Fibroblast of skin of right biceps (primary cell): Measurements from ENCODE around the gene GNB1L.
A peak's percentile ranks its signal among the peaks of the same experiment; 100 is the strongest.

ENCODE experiments used
- DNase-seq: peaks from one replicate; pipeline ENCODE4 v3.0.0-alpha.2; 2013

Gene GNB1L

GRCh38 chr22:19821523-19822300 is 33.0 kb downstream of the GNB1L start:
- no peak for DNase-seq

DNA sequence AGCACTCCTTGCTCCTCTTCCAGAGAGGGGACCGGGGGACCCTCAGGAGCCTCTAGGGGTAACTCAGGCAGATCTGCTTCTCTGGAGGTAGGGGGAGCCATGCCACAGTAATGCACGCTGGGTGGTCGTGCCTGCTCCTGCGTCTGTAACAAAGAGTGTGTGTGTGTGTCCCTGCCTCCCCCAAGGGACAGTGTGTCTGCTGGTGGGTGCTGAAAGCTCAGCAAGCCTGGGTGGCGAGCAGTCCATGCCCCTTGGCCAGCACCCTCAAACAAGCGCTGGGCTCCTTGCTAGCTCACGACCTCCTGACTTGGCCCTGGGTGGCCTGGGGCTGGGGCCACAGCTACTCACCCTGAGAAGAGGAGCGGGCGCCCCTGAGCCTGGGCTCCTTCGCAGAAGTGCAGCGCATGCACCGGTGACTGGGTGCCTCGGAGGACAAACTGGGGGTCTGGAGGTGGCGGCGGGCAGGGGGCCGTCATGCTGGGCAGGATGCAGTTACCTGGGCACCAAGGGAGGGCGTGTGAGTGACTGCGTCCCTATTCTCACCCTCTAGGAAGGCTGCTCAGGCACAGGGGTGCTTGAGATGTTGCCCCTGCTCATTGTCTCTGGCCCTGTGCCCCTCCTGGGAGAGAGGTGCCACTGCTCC is 33.7 kb downstream of the GNB1L start:
- DNase-seq: no peak

DNA sequence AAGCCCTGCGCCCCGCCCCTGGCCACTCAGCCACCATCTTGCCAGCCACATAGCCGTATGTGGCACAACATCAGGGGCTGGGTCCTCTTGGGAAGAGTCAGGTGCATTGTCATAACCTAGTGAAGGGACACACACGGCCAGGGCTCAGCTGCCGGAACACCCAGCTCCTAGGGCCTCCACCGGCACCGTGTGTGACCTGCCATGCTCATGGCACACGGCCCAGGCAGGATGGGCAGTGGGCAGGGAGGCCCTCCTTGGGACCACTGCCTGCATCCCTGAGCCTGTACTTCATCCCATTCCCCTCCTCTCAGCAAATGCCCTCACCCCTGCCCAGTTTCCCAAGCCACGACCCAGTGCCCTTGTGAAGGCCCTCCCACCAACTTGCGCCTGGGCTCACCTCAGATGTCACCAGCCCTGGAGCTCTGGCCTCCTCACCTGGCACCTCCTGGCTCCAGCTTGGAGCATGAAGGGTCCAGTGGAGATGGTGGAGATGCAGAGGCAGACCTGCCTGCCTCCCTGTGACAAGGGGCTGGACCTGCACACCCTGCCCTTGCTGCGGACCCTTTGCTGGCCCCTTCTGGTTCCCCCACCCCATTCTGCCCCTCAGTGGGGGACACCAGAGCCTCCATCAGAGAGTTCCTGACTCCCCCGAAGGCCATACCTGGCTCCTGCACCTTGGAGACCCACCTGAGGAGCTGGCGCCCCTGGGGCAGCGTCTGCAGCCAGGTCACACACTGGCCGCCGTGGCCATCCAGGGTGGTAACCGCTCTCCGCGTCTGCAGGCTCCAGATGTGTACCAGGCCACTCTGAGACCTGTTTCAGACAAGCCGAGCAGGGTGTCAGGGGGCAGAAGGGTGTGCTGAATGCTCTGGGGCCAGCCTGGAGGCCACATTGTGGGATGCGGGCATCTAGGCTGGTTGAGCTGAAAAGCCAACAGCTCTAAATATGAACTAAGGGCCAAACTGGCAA is 34.5 kb downstream of the GNB1L start:
- DNase-seq: no peak

DNA sequence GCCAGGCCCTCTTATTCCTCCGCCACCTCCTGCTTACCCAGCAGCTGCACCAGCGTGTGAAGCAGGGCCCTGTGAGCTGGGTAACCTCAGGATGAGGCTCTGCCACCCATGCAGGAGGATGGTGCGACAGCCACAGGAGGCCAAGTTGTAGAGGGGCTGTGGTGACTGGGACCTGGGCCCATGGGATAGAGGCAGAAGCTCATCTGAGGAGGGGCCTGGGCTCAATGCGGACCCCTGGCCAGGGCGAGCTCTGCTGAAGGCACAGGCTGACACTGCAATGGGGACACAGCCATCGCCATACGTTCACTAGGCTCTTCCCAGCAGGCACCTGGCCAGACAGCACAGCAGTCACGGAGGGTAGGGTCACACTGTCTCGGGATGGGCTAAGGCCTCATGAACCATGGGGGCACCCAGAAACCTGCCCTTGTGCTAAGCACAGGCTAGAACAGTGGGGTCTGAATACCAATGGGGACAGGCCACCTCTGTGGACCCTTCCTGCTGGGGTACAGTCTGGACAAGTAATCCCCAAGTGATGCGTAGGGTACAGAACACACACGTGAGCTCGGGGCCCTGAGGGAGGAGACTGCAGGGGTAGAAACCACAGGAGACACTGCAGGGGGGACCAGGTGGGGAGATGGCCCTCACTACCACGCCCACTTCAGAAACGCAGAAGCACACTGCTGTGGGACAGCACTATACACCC is 35.3 kb downstream of the GNB1L start:
- no peak for DNase-seq

DNA sequence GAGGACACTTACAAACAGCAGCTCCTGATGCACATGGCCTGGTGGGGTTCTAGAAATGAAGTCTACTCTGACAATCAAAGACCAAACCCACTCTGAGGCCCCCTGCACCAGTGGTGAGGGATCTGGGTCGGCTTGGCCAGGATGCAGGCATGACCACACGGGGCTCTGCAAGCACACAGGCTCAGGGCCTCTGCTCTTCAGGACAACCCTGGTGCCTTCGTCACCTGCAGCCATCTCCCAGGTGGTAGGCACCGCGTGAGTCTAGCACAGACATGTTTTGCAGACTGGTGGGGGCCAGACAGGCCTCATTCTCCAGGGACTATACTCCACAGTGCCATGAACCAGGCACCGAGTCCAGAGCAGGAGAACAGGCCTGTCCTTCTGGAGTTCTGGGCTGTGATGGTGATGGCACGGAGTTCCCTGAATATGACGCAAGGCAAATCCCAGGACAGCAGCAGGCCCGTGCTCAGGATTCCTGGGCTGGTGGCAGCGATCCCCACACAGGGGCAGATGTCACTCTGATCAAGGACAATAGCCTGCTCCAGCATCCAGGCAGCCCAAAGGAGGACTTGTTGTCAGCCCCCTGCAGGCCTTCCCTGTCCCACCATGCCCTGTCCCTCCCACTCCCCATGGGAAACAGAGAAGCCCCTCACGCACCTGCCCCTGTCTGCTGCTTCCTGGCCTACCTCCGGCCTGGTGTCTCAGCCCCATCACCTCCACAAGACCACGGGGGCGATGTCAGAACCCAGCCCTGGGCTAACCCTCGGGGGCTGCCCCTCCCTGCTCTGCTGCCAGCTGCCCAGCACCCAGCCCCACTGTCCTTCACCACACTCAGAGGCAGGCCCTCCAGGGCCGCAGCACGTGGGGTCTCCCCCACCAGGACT is 36.1 kb downstream of the GNB1L start:
- no peak for DNase-seq

DNA sequence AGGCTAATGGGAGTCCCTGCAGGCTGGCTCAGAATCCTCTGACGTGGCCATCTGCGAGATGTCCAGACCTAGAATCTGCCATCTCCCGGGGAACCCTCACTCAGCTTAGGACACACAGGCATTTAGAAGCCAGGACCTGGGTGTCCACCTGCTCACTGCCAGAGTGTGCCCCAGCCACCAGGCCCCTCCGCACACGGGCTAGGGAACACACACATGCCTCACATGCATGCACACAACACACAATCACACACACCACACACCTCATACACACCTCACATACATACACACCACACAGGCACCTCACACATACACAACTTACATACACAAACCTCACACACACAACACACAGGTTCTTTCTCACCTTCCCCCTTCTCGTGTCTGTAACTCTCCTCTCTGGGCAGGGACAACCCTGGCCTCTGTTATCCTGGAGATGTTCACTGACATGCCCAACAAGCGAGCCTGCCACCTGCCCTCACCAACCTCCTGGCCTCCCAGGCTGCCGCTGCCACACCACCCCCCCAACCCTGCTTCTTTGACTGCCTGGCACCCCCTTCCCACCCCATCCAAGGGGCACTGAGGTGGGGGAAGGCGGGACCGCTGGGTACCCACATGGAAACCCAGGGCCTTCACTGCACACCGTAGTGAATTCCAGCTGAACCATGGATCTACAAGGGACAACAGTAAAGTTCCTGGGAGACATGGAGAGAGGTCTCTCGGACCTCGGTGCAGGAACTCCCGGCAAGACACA is 38.1 kb downstream of the GNB1L start:
- DNase-seq: no peak

DNA sequence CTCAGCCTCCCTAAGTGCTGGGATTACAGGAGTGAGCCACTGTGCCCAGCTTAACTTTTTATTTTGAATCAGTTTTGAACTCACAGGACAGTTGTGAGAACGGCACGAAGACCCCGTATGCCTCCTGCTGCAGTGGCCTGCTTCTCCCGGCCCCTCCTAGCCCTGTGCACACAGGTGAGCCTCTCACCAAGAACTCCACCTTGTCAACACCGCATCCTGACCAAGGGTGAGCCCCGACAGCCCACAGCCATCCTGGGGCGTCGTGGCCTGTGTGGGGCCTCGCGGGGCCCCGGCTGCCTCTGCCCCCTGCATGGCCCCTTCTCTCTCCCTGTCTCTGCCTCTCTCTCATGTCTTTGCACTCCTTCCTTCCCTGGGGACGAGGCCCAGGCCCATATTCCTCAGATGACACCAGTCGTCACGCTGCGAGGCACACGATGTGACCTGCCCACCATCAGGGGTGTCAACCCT is 38.8 kb downstream of the GNB1L start:
- no peak for DNase-seq

GRCh38 chr22:19815093-19815822 is 39.4 kb downstream of the GNB1L start:
- no peak for DNase-seq

- DNase-seq: no peak
Measured at GRCh38 chr22:19814428-19814827, 40.2 kb downstream of the GNB1L start.

- DNase-seq: no peak
Measured at GRCh38 chr22:19812910-19813309, 41.8 kb downstream of the GNB1L start.

GRCh38 chr22:19811811-19812771 is 42.6 kb downstream of the GNB1L start:
- DNase-seq: no peak

GRCh38 chr22:19811211-19811621 is 43.5 kb downstream of the GNB1L start:
- DNase-seq: no peak

GRCh38 chr22:19810381-19811201 is 44.1 kb downstream of the GNB1L start:
- DNase-seq: peak; percentile 92

DNA sequence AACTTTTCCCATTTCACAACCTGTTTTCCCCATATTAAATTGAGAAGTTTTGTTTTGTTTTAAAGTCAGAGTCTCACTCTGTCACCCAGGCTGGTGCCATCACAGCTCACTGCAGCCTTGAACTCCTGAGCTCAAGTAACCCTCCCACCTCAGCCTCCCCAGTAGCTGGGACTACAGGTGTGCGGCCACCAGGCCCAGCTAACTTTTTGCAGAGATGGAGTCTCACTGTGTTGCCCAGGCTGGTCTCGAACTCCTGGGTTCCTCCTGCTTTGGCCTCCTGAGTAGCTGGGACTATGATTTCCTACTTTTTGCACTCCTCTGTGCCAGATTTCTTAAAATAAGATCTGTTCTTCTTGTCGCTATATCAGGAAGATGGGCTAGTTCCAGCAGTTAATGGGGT is 44.9 kb downstream of the GNB1L start:
- DNase-seq: no peak

GRCh38 chr22:19808873-19809478 is 45.7 kb downstream of the GNB1L start:
- no peak for DNase-seq

DNA sequence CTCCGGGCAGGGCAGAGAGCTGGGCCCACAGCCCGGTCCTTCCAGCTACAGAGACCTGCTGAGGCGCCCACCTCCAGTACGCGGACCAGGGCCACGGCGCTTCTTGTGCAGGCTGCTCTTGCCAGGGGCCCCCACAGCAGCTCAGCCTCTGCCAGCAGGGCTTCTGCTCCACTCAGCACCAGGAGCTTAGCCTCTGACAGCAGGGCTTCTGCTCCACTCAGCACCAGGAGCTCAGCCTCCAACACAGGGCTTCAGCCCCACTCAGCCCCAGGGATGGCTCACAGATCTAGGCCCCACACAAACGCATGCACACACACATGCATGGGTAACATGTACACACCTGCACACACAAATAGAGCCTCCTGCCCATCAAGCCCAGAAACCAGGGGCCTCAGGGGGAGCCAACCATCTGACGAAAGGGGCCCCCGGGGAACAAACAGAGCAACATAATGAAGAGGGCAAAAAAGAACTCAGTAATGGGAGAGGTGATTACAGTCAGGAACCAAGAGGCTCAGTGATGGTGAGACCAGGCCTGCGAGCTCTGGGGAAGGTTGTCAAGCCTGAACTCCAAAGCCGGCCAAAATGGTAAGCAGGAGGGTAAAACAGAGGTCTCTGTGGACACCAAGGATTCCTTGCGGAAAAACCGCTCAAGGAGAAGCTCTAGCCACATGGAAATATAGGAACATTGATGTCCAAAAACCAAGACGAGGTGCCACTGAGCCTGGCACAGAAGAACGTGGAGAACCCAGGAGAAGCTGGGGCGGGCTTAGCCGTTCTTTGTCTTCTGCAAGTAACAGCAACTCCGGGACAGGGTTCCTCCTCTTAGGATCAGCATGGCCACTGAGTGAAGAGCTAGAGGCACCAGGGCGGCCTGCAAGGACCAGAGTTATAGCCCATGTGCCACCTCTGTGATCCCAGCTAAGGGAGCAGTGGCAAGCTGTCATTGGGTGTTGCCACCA is 46.5 kb downstream of the GNB1L start:
- DNase-seq: no peak
